ENCODE measurements around the gene AKAP13. TPM values are rescaled to one million over a fixed set of nuclear protein-coding genes. Genes with fewer than 3 reads are reported as not detected.
A peak's percentile ranks its signal among the peaks of the same experiment; 100 is the strongest.

Gene AKAP13
- total and polyA plus RNA-seq, 2 of the 13 experiments (the other 11 are each of a cell fraction or from before 2014, with no cell fraction given) = 6.7 to 27.1 TPM

DNA sequence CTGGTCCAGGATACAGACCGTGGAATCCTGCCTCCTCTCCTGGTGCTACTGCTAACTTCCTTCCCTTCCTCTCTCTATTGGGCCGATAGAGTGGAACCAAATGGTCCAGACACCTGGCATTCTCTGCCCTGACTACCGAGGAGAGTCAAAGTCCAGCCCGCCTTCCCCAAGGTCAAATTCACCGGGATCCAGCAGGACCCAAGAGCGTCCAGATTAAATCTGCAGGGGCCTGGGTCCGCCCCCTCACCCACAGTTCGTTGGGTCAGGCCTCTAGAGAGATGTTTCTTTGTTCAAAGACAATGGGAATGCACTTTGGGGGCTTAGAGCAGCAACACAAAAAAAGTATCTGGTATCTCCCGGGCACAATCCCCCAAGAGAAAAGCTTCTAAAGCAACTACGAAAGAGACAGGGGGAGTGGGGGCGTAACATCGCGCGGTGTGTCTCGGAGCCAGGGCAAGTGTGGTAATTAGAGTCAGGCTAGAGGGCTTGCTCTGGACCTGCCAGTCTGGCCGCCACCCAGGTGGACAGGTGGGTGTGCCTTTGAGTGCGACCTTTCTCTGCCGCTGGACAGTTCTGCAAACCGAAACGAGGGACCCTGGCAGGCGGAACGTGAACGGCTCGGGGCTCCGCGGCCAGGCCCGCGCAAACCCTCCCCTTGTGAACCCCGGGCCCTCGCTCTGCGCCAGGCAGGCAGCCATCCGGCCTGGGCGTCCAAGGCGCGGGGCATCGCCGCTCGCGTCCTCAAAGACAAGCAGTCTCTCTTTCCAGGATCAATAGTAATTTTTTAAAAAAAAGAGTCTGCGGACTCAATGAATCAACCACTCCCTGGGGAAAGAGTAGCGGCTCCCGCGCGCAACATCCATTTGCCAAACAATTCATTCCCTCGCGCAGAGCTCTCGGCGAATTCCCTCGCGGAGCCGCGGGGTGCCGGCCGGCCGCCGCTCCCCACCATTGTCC lies 413.5 kb downstream of the AKAP13 start (continued):
- TF ChIP-seq SOX6 (IDR thresholded peaks at IDR 0.05) (no peak), SOX6 (CRISPR knock-in tag; IDR thresholded peaks at IDR 0.05) (peak; percentile 27; the same call in 1 of the 2 replicates), ARID2 (CRISPR knock-in tag; IDR thresholded peaks at IDR 0.05; ENCODE audit: borderline replicate concordance) (no peak), SOX13 (IDR thresholded peaks at IDR 0.05) (no peak), SOX13 (CRISPR knock-in tag; conservative IDR thresholded peaks at IDR 0.05 in 1 of 2, IDR thresholded peaks at IDR 0.05 in 1 of 2) (peak in 1 of 2 experiments; percentile 19; a peak in 1 of 4 replicates), ATM (IDR thresholded peaks at IDR 0.05; ENCODE audit: borderline replicate concordance) (no peak), NCOA2 (CRISPR knock-in tag; IDR thresholded peaks at IDR 0.05) (0 out of 2 replicates have a peak, but pooled peaks have one; percentile 19), KDM5B (CRISPR knock-in tag; IDR thresholded peaks at IDR 0.05; ENCODE audit: borderline replicate concordance) (no peak), RORA (CRISPR knock-in tag; IDR thresholded peaks at IDR 0.05) (no peak), ZNF747 (CRISPR knock-in tag; IDR thresholded peaks at IDR 0.05; ENCODE audit: borderline replicate concordance) (no peak), AKAP8 (CRISPR knock-in tag; IDR thresholded peaks at IDR 0.05) (no peak), MAF1 (CRISPR knock-in tag; IDR thresholded peaks at IDR 0.05; ENCODE audit: borderline replicate concordance) (no peak), NCOR1 (IDR thresholded peaks at IDR 0.05; ENCODE audit: borderline replicate concordance, low read length) (0 out of 2 replicates have a peak, but pooled peaks have one; percentile 45), ZFY (CRISPR knock-in tag; IDR thresholded peaks at IDR 0.05) (peak; percentile 68), ZNF768 (CRISPR knock-in tag; IDR thresholded peaks at IDR 0.05) (peak; percentile 10; the same call in 1 of the 2 replicates), IKZF1 (IDR thresholded peaks at IDR 0.05) (no peak), ZFP90 (CRISPR knock-in tag; IDR thresholded peaks at IDR 0.05; ENCODE audit: borderline replicate concordance) (no peak), ASH2L (IDR thresholded peaks at IDR 0.05; ENCODE audit: insufficient read length, low read depth, low read length) (peak; percentile 49), ZNF790 (CRISPR knock-in tag; IDR thresholded peaks at IDR 0.05; ENCODE audit: borderline replicate concordance) (no peak), ZNF557 (CRISPR knock-in tag; IDR thresholded peaks at IDR 0.05) (no peak), ZNF292 (CRISPR knock-in tag; IDR thresholded peaks at IDR 0.05; ENCODE audit: borderline replicate concordance, low read depth) (no peak), RCOR2 (CRISPR knock-in tag; IDR thresholded peaks at IDR 0.05) (no peak)
- TF ChIP-seq, protein P1, sequence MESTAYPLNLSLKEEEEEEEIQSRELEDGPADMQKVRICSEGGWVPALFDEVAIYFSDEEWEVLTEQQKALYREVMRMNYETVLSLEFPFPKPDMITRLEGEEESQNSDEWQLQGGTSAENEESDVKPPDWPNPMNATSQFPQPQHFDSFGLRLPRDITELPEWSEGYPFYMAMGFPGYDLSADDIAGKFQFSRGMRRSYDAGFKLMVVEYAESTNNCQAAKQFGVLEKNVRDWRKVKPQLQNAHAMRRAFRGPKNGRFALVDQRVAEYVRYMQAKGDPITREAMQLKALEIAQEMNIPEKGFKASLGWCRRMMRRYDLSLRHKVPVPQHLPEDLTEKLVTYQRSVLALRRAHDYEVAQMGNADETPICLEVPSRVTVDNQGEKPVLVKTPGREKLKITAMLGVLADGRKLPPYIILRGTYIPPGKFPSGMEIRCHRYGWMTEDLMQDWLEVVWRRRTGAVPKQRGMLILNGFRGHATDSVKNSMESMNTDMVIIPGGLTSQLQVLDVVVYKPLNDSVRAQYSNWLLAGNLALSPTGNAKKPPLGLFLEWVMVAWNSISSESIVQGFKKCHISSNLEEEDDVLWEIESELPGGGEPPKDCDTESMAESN (CRISPR knock-in tag; conservative IDR thresholded peaks at IDR 0.05) = no peak
- TF ChIP-seq, protein P2, sequence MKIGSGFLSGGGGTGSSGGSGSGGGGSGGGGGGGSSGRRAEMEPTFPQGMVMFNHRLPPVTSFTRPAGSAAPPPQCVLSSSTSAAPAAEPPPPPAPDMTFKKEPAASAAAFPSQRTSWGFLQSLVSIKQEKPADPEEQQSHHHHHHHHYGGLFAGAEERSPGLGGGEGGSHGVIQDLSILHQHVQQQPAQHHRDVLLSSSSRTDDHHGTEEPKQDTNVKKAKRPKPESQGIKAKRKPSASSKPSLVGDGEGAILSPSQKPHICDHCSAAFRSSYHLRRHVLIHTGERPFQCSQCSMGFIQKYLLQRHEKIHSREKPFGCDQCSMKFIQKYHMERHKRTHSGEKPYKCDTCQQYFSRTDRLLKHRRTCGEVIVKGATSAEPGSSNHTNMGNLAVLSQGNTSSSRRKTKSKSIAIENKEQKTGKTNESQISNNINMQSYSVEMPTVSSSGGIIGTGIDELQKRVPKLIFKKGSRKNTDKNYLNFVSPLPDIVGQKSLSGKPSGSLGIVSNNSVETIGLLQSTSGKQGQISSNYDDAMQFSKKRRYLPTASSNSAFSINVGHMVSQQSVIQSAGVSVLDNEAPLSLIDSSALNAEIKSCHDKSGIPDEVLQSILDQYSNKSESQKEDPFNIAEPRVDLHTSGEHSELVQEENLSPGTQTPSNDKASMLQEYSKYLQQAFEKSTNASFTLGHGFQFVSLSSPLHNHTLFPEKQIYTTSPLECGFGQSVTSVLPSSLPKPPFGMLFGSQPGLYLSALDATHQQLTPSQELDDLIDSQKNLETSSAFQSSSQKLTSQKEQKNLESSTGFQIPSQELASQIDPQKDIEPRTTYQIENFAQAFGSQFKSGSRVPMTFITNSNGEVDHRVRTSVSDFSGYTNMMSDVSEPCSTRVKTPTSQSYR (CRISPR knock-in tag; IDR thresholded peaks at IDR 0.05; ENCODE audit: borderline replicate concordance) = no peak
- TF ChIP-seq, protein P3, sequence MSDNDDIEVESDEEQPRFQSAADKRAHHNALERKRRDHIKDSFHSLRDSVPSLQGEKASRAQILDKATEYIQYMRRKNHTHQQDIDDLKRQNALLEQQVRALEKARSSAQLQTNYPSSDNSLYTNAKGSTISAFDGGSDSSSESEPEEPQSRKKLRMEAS (IDR thresholded peaks at IDR 0.05) = peak; percentile 21; the same call in 1 of the 2 replicates
